WTC11 (cell line): ENCODE results near the gene NDUFAF2. TPM values are rescaled to one million over a fixed set of nuclear protein-coding genes. Genes with fewer than 3 reads are reported as not detected.

ENCODE experiments used
- ATAC-seq: fragments of 200-7000 bp; cut with Tn5 transposase; 2 replicates; pipeline ENCODE4 v1.10.0; 2021; ENCODE audit warnings: mild to moderate bottlenecking, moderate library complexity
- CTCF ChIA-PET: fragments of 300-600 bp; sonication (Branson Sonifier 250); formaldehyde crosslinking; loops from one replicate; lab custom pipeline; 2021; ENCODE audit warnings: antibody characterized with exemption; lab: Charles Lee
- POLR2A ChIA-PET: fragments of 350-600 bp; sonication (Branson Sonifier 250); formaldehyde crosslinking; loops from one replicate; lab custom pipeline; 2021; ENCODE audit warnings: antibody characterized with exemption; lab: Charles Lee
- DNase-seq: peaks from one replicate; pipeline ENCODE4 v3.0.0; 2021; ENCODE audit warnings: low spot score
- H3K27ac Mint-ChIP-seq: 2 replicates; pipeline ENCODE4 v1.8.0; 2021; ENCODE audit warnings: mixed read lengths
- H3K27me3 Mint-ChIP-seq: 2 replicates; pipeline ENCODE4 v1.8.0; 2021; ENCODE audit warnings: low read depth, mild to moderate bottlenecking, moderate library complexity, mixed read lengths
- H3K36me3 Mint-ChIP-seq: 2 replicates; pipeline ENCODE4 v1.8.0; 2021; ENCODE audit warnings: mixed read lengths
- H3K4me1 Mint-ChIP-seq: 2 replicates; pipeline ENCODE4 v1.8.0; 2022; ENCODE audit warnings: mixed read lengths
- H3K4me3 Mint-ChIP-seq: 2 replicates; pipeline ENCODE4 v1.8.0; 2021; ENCODE audit warnings: mild to moderate bottlenecking, moderate library complexity, mixed read lengths
- H3K9me3 Mint-ChIP-seq: 2 replicates; pipeline ENCODE4 v1.8.0; 2021; ENCODE audit warnings: mixed read lengths
- CREM ChIP-seq: sonication (generic); formaldehyde crosslinking; IDR thresholded peaks from 2 replicates; pipeline ENCODE4 v1.8.1; 2022; ENCODE audit warnings: mild to moderate bottlenecking, missing genetic modification reagents, moderate library complexity
- ELF4 ChIP-seq: sonication (generic); formaldehyde crosslinking; IDR thresholded peaks from 2 replicates; pipeline ENCODE4 v1.8.1; 2022; ENCODE audit warnings: low read depth, mild to moderate bottlenecking, moderate library complexity, missing genetic modification reagents
- EMX1 ChIP-seq: fragments of 250-450 bp; sonication (Bioruptor Pico); IDR thresholded peaks from 2 replicates; pipeline ENCODE4 v1.8.0; 2021; ENCODE audit warnings: mild to moderate bottlenecking
- FOXP1 ChIP-seq: sonication (generic); formaldehyde crosslinking; IDR thresholded peaks from 2 replicates; pipeline ENCODE4 v1.8.0; 2022; ENCODE audit warnings: missing genetic modification reagents, mild to moderate bottlenecking, moderate library complexity, borderline replicate concordance
- NFYB ChIP-seq: sonication (generic); formaldehyde crosslinking; conservative IDR thresholded peaks from 2 replicates; pipeline ENCODE4 v1.8.0; 2022; ENCODE audit warnings: low read depth, missing genetic modification reagents
- NR1H2 ChIP-seq: sonication (generic); formaldehyde crosslinking; IDR thresholded peaks from 2 replicates; pipeline ENCODE4 v1.9.0; 2021; ENCODE audit warnings: mild to moderate bottlenecking, moderate library complexity, missing genetic modification reagents
- NR2C2 ChIP-seq: sonication (generic); formaldehyde crosslinking; IDR thresholded peaks from 2 replicates; pipeline ENCODE4 v1.8.0; 2022; ENCODE audit warnings: mild to moderate bottlenecking, missing genetic modification reagents
- PRRX2 ChIP-seq: fragments of 250-450 bp; sonication (Bioruptor Pico); IDR thresholded peaks from 2 replicates; pipeline ENCODE4 v1.8.0; 2021; ENCODE audit warnings: mild to moderate bottlenecking
- SP1 ChIP-seq: sonication (generic); formaldehyde crosslinking; conservative IDR thresholded peaks from 2 replicates; pipeline ENCODE4 v1.8.1; 2022; ENCODE audit warnings: missing genetic modification reagents
- ZBTB21 ChIP-seq: sonication (generic); formaldehyde crosslinking; IDR thresholded peaks from 2 replicates; pipeline ENCODE4 v1.8.1; 2023; ENCODE audit warnings: mild to moderate bottlenecking, missing genetic modification reagents, borderline replicate concordance
- ZNF232 ChIP-seq: sonication (generic); formaldehyde crosslinking; IDR thresholded peaks from 2 replicates; pipeline ENCODE4 v1.8.0; 2022; ENCODE audit warnings: mild to moderate bottlenecking, missing genetic modification reagents
- ZNF671 ChIP-seq: fragments of 250-450 bp; sonication (Bioruptor Pico); IDR thresholded peaks from 2 replicates; pipeline ENCODE4 v1.8.0; 2021; ENCODE audit warnings: mild to moderate bottlenecking
- total RNA-seq: library from RNA; stranded (reverse); gene quantifications from 3 replicates; pipeline ENCODE4 v1.2.3, GENCODE V29; 2021
- TF ChIP-seq, protein P1 (sequence below): sonication (generic); formaldehyde crosslinking; conservative IDR thresholded peaks from 2 replicates; pipeline ENCODE4 v1.8.1; 2023; ENCODE audit warnings: mild to moderate bottlenecking, low read depth, missing genetic modification reagents, moderate library complexity
- TF ChIP-seq, protein P2 (sequence below): fragments of 250-450 bp; sonication (Bioruptor Pico); IDR thresholded peaks from 2 replicates; pipeline ENCODE4 v1.9.0; 2021; ENCODE audit warnings: moderate library complexity, mild to moderate bottlenecking, inconsistent platforms, borderline replicate concordance
- TF ChIP-seq, protein P3 (sequence below): sonication (generic); formaldehyde crosslinking; IDR thresholded peaks from 2 replicates; pipeline ENCODE4 v1.8.1; 2023; ENCODE audit warnings: mild to moderate bottlenecking, missing genetic modification reagents, borderline replicate concordance
- TF ChIP-seq, protein P4 (sequence below): sonication (generic); formaldehyde crosslinking; IDR thresholded peaks from 2 replicates; pipeline ENCODE4 v1.8.1; 2022; ENCODE audit warnings: low read depth, missing genetic modification reagents, borderline replicate concordance
- TF ChIP-seq, protein P5 (sequence below): sonication (generic); formaldehyde crosslinking; IDR thresholded peaks from 2 replicates; pipeline ENCODE4 v1.8.0; 2022; ENCODE audit warnings: mild to moderate bottlenecking, missing genetic modification reagents

The NDUFAF2 gene
- total RNA-seq, 1 experiment from 2014 or later, result 42.0 TPM

DNA sequence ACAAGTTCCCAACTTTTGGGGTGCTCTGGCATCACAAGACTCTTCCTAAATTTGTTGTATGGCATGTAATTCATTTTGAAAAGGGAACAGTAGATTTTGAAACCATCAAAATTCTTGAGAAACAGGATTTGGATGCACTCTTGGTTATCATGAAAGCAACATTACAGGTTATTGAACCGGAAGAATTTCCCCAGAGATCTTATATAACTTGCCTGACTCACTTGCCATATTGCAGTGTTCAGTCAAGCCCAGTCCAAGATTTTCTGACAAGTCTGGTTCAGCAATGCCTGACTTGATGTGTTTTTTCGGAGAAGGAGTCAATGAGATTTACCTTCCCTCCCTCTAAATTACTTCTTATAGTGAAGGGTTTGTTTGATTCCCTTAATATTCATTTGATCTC lies 185.3 kb downstream of the NDUFAF2 start:
- ChIA-PET CTCF (no interaction called here), POLR2A (no interaction called here)
- no peak overlapping the region for H3K27ac Mint-ChIP-seq
- no peaks in the 10 kb centered on the region for H3K9me3 Mint-ChIP-seq
- H3K27me3 Mint-ChIP-seq, result no peaks in the 10 kb centered on the region
- H3K4me1 Mint-ChIP-seq, result peaks cover 10% of the 10 kb centered on the region
- DNase-seq, result no peak
- TF ChIP-seq, protein P1, sequence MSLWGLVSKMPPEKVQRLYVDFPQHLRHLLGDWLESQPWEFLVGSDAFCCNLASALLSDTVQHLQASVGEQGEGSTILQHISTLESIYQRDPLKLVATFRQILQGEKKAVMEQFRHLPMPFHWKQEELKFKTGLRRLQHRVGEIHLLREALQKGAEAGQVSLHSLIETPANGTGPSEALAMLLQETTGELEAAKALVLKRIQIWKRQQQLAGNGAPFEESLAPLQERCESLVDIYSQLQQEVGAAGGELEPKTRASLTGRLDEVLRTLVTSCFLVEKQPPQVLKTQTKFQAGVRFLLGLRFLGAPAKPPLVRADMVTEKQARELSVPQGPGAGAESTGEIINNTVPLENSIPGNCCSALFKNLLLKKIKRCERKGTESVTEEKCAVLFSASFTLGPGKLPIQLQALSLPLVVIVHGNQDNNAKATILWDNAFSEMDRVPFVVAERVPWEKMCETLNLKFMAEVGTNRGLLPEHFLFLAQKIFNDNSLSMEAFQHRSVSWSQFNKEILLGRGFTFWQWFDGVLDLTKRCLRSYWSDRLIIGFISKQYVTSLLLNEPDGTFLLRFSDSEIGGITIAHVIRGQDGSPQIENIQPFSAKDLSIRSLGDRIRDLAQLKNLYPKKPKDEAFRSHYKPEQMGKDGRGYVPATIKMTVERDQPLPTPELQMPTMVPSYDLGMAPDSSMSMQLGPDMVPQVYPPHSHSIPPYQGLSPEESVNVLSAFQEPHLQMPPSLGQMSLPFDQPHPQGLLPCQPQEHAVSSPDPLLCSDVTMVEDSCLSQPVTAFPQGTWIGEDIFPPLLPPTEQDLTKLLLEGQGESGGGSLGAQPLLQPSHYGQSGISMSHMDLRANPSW (CRISPR knock-in tag), result no peak
- TF ChIP-seq, protein P2, sequence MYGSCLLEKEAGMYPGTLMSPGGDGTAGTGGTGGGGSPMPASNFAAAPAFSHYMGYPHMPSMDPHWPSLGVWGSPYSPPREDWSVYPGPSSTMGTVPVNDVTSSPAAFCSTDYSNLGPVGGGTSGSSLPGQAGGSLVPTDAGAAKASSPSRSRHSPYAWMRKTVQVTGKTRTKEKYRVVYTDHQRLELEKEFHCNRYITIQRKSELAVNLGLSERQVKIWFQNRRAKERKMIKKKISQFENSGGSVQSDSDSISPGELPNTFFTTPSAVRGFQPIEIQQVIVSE (CRISPR knock-in tag), result no peak
- TF ChIP-seq PRRX2 (CRISPR knock-in tag), result no peak
- TF ChIP-seq, protein P3, sequence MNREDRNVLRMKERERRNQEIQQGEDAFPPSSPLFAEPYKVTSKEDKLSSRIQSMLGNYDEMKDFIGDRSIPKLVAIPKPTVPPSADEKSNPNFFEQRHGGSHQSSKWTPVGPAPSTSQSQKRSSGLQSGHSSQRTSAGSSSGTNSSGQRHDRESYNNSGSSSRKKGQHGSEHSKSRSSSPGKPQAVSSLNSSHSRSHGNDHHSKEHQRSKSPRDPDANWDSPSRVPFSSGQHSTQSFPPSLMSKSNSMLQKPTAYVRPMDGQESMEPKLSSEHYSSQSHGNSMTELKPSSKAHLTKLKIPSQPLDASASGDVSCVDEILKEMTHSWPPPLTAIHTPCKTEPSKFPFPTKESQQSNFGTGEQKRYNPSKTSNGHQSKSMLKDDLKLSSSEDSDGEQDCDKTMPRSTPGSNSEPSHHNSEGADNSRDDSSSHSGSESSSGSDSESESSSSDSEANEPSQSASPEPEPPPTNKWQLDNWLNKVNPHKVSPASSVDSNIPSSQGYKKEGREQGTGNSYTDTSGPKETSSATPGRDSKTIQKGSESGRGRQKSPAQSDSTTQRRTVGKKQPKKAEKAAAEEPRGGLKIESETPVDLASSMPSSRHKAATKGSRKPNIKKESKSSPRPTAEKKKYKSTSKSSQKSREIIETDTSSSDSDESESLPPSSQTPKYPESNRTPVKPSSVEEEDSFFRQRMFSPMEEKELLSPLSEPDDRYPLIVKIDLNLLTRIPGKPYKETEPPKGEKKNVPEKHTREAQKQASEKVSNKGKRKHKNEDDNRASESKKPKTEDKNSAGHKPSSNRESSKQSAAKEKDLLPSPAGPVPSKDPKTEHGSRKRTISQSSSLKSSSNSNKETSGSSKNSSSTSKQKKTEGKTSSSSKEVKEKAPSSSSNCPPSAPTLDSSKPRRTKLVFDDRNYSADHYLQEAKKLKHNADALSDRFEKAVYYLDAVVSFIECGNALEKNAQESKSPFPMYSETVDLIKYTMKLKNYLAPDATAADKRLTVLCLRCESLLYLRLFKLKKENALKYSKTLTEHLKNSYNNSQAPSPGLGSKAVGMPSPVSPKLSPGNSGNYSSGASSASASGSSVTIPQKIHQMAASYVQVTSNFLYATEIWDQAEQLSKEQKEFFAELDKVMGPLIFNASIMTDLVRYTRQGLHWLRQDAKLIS, result no peak
- no peak for TF ChIP-seq SP1 (CRISPR knock-in tag)
- TF ChIP-seq, protein P4, sequence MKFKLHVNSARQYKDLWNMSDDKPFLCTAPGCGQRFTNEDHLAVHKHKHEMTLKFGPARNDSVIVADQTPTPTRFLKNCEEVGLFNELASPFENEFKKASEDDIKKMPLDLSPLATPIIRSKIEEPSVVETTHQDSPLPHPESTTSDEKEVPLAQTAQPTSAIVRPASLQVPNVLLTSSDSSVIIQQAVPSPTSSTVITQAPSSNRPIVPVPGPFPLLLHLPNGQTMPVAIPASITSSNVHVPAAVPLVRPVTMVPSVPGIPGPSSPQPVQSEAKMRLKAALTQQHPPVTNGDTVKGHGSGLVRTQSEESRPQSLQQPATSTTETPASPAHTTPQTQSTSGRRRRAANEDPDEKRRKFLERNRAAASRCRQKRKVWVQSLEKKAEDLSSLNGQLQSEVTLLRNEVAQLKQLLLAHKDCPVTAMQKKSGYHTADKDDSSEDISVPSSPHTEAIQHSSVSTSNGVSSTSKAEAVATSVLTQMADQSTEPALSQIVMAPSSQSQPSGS (CRISPR knock-in tag), result no peak
- no peak for TF ChIP-seq CREM (CRISPR knock-in tag)
- no peaks in the 10 kb centered on the region for H3K36me3 Mint-ChIP-seq
- ATAC-seq, result no peak
- H3K4me3 Mint-ChIP-seq, result no peak overlapping the region

DNA sequence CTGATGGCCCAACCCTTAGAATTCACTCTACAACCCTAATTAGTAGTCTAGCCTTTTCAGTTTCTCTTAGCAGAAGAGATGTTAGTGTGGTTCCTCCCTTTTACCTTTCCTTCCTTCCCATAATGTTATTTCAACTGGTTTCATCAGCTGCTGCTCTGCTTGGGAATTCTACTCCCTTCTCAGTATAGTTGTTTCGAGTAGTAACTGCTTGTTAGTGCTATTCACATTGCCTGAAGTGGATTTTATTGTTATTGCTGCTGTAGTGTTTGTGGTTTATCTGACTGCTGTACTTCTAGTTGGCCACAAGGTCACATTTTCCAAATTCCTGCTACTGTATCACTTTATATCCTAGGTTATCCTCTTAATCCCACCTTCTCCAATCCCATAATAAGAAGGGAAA lies 187.6 kb downstream of the NDUFAF2 start:
- no peak for TF ChIP-seq PRRX2 (CRISPR knock-in tag)
- no peak for TF ChIP-seq NFYB (CRISPR knock-in tag)
- TF ChIP-seq ZNF232, result no peak
- TF ChIP-seq, protein P5, sequence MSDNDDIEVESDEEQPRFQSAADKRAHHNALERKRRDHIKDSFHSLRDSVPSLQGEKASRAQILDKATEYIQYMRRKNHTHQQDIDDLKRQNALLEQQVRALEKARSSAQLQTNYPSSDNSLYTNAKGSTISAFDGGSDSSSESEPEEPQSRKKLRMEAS (CRISPR knock-in tag), result no peak
- no peak for TF ChIP-seq NR1H2 (CRISPR knock-in tag)
- no peak for TF ChIP-seq EMX1 (CRISPR knock-in tag)
- no peak for TF ChIP-seq CREM (CRISPR knock-in tag)
- no peak for TF ChIP-seq ZNF671
- no peak for TF ChIP-seq NR2C2
- TF ChIP-seq FOXP1 (CRISPR knock-in tag), result no peak
- no peak for TF ChIP-seq ELF4 (CRISPR knock-in tag)
- TF ChIP-seq ZBTB21, result no peak
- DNase-seq (no peak), ATAC-seq (peak; percentile 78)
- H3K9me3 Mint-ChIP-seq, result no peaks in the 10 kb centered on the region
- peak overlapping the region; percentile 36 for H3K27ac Mint-ChIP-seq
- H3K4me1 Mint-ChIP-seq, result peaks cover 10% of the 10 kb centered on the region
- POLR2A ChIA-PET, result no interaction called here
- H3K27me3 Mint-ChIP-seq, result no peaks in the 10 kb centered on the region
- no peak overlapping the region for H3K4me3 Mint-ChIP-seq
- CTCF ChIA-PET, result no interaction called here
- H3K36me3 Mint-ChIP-seq, result no peaks in the 10 kb centered on the region
